Ishikawa (cell line): Measurements from ENCODE around the gene NFATC4.

Source experiments
- CEBPB ChIP-seq: IDR thresholded peaks from 2 replicates; pipeline ENCODE4 v1.6.1; 2012
- CREB1 ChIP-seq: IDR thresholded peaks from 2 replicates; pipeline ENCODE4 v1.6.1; 2012; ENCODE audit warnings: low read depth
- EGR1 ChIP-seq: IDR thresholded peaks from 2 replicates; pipeline ENCODE4 v1.6.1; 2012
- EP300 ChIP-seq: IDR thresholded peaks from 2 replicates; pipeline ENCODE4 v1.6.1; 2012; ENCODE audit warnings: borderline replicate concordance
- RAD21 ChIP-seq: IDR thresholded peaks from 2 replicates; pipeline ENCODE4 v1.6.1; 2012; ENCODE audit warnings: low read depth
- TAF1 ChIP-seq: IDR thresholded peaks from 2 replicates; pipeline ENCODE4 v1.6.1; 2012; ENCODE audit warnings: low read depth, mild to moderate bottlenecking
- TEAD4 ChIP-seq: IDR thresholded peaks from 2 replicates; pipeline ENCODE4 v1.6.1; 2012
- TF ChIP-seq, protein P1 (sequence below): IDR thresholded peaks from 2 replicates; pipeline ENCODE4 v1.6.1; 2012; ENCODE audit warnings: low read depth, mild to moderate bottlenecking
- TF ChIP-seq, protein P2 (sequence below): IDR thresholded peaks from 2 replicates; pipeline ENCODE4 v1.6.1; 2012
- TF ChIP-seq, protein P3 (sequence below): IDR thresholded peaks from 2 replicates; pipeline ENCODE4 v1.6.1; 2012

DNA sequence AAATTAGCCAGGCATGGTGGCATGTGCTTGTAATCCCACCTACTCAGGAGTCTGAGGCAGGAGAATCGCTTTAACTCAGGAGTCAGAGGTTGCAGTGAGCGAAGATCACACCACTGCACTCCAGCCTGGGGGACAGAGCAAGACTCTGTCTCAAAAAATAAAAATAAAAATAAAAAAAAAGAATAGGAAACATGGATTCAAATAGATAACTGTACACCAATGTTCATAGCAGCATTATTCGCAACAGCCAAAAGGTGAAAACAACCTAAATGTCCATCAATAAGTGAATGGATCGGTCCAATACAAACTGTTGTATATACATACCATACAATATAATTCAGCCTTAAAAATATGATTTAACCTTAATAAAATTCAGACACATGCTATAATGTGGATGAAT, 25.1 kb upstream of the NFATC4 start:
- no peak for TF ChIP-seq TAF1
- TF ChIP-seq, protein P1, sequence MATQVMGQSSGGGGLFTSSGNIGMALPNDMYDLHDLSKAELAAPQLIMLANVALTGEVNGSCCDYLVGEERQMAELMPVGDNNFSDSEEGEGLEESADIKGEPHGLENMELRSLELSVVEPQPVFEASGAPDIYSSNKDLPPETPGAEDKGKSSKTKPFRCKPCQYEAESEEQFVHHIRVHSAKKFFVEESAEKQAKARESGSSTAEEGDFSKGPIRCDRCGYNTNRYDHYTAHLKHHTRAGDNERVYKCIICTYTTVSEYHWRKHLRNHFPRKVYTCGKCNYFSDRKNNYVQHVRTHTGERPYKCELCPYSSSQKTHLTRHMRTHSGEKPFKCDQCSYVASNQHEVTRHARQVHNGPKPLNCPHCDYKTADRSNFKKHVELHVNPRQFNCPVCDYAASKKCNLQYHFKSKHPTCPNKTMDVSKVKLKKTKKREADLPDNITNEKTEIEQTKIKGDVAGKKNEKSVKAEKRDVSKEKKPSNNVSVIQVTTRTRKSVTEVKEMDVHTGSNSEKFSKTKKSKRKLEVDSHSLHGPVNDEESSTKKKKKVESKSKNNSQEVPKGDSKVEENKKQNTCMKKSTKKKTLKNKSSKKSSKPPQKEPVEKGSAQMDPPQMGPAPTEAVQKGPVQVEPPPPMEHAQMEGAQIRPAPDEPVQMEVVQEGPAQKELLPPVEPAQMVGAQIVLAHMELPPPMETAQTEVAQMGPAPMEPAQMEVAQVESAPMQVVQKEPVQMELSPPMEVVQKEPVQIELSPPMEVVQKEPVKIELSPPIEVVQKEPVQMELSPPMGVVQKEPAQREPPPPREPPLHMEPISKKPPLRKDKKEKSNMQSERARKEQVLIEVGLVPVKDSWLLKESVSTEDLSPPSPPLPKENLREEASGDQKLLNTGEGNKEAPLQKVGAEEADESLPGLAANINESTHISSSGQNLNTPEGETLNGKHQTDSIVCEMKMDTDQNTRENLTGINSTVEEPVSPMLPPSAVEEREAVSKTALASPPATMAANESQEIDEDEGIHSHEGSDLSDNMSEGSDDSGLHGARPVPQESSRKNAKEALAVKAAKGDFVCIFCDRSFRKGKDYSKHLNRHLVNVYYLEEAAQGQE, result no peak
- no peak for TF ChIP-seq RAD21
- TF ChIP-seq EP300, result no peak
- no peak for TF ChIP-seq EGR1
- TF ChIP-seq, protein P2, sequence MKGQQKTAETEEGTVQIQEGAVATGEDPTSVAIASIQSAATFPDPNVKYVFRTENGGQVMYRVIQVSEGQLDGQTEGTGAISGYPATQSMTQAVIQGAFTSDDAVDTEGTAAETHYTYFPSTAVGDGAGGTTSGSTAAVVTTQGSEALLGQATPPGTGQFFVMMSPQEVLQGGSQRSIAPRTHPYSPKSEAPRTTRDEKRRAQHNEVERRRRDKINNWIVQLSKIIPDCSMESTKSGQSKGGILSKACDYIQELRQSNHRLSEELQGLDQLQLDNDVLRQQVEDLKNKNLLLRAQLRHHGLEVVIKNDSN, result no peak
- TF ChIP-seq, protein P3, sequence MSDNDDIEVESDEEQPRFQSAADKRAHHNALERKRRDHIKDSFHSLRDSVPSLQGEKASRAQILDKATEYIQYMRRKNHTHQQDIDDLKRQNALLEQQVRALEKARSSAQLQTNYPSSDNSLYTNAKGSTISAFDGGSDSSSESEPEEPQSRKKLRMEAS, result no peak
- TF ChIP-seq TEAD4, result no peak
- TF ChIP-seq CEBPB, result no peak
- TF ChIP-seq CREB1, result no peak
